HepG2 (cell line): ENCODE measurements around the gene LDLRAD4. TPM values are rescaled to one million over a fixed set of nuclear protein-coding genes. Genes with fewer than 3 reads are reported as not detected.

Experiments used
- ATAC-seq: fragments of 200-7000 bp; cut with Tn5 transposase; 3 replicates; pipeline ENCODE4 v1.9.1; 2020; ENCODE audit warnings: mild to moderate bottlenecking, moderate library complexity
- BruUV-seq: library from RNA; stranded (reverse); fragments of 400-500 nt; replicated peaks from 2 replicates; lab custom pipeline; 2021; lab: Mats Ljungman, UMichigan
- CTCF ChIA-PET: fragments of 300-600 bp; formaldehyde crosslinking; extraction: SDS; loops from one replicate; lab custom pipeline; 2021; ENCODE audit warnings: low total read pairs, inconsistent platforms, low intra/inter-chr PET ratio; lab: Yijun Ruan, JAX
- POLR2A ChIA-PET: fragments of 350-600 bp; sonication (Branson Sonifier 250); formaldehyde crosslinking; loops from one replicate; lab custom pipeline; 2020; ENCODE audit warnings: antibody characterized with exemption, inconsistent platforms; lab: Yijun Ruan, JAX
- DNase-seq: peaks from one replicate; pipeline ENCODE4 v3.0.0-alpha.2; 2015; ENCODE audit warnings: low spot score
- FAIRE-seq: peaks from 3 replicates; lab custom pipeline; 2011; peaks lifted over from hg19 to GRCh38; lab: Jason Lieb, UNC
- H2AFZ ChIP-seq: one replicate; pipeline ENCODE4 v1.6.1; 2011; ENCODE audit warnings: low read length, inconsistent platforms
- H3K27ac ChIP-seq: fragments of 300-600 bp; 3 replicates; pipeline ENCODE4 v1.8.0; 2011; ENCODE audit warnings: mixed run types, mild to moderate bottlenecking, mixed read lengths, low read length, inconsistent platforms; ENCODE audit not compliant: insufficient read depth; ENCODE audit errors: extremely low read length
- H3K27me3 ChIP-seq, 2 experiments: fragments of 200-600 bp in 1 of 2; 2 replicates in 1 of 2; 3 replicates in 1 of 2; pipeline versions ENCODE4 v1.6.0 to v1.8.0; 2011; ENCODE audit warnings: low read length in 2 of 2, mild to moderate bottlenecking in 2 of 2, moderate library complexity in 2 of 2, inconsistent platforms in 1 of 2; ENCODE audit not compliant: insufficient read depth in 2 of 2, control insufficient read depth in 1 of 2
- H3K36me3 ChIP-seq, 2 experiments: fragments of 200-600 bp in 1 of 2; replicated peaks in 1 of 2; 2 replicates in 1 of 2; 3 replicates in 1 of 2; pipeline versions ENCODE4 v1.5.1 to v1.8.0; 2011; ENCODE audit warnings: low read length in 2 of 2, inconsistent platforms in 1 of 2; ENCODE audit not compliant: insufficient read depth in 2 of 2, control insufficient read depth in 1 of 2
- H3K4me1 ChIP-seq: 2 replicates; pipeline ENCODE4 v1.5.1; 2012; ENCODE audit warnings: low read length, inconsistent platforms; ENCODE audit not compliant: insufficient read depth
- H3K4me2 ChIP-seq: 2 replicates; pipeline ENCODE4 v1.6.0; 2011; ENCODE audit warnings: low read depth, low read length, inconsistent platforms
- H3K4me3 ChIP-seq, 3 experiments: fragments of 200-600 bp in 1 of 3; sonication (generic), shearing (Covaris generic) in 1 of 3; replicated peaks in 1 of 3; 2 replicates each; pipeline ENCODE4 v1.5.1; 2011 to 2016; ENCODE audit warnings: low read length in 3 of 3, inconsistent platforms in 2 of 3, low read depth in 2 of 3, mild to moderate bottlenecking in 2 of 3, control low read depth in 1 of 3, mixed read lengths in 1 of 3; ENCODE audit not compliant: insufficient read depth in 1 of 3
- H3K79me2 ChIP-seq: one replicate; pipeline ENCODE4 v1.6.1; 2011; ENCODE audit warnings: low read length, inconsistent platforms; ENCODE audit not compliant: insufficient read depth
- H3K9ac ChIP-seq: 2 replicates; pipeline ENCODE4 v1.6.0; 2011; ENCODE audit warnings: mild to moderate bottlenecking, low read depth, low read length, inconsistent platforms; ENCODE audit not compliant: insufficient read depth
- H3K9me3 ChIP-seq: 2 replicates; pipeline ENCODE4 v1.5.1; 2012; ENCODE audit warnings: mild to moderate bottlenecking, low read length
- H4K20me1 ChIP-seq: 2 replicates; pipeline ENCODE4 v1.6.0; 2011; ENCODE audit warnings: inconsistent platforms, mild to moderate bottlenecking, low read length, moderate library complexity; ENCODE audit not compliant: insufficient read depth
- CBFB ChIP-seq: sonication (generic); formaldehyde crosslinking; IDR thresholded peaks from 2 replicates; pipeline ENCODE4 v1.4.0; 2020; ENCODE audit warnings: missing genetic modification reagents
- GFI1 ChIP-seq: sonication (generic); formaldehyde crosslinking; IDR thresholded peaks from 2 replicates; pipeline ENCODE4 v1.5.0; 2020; ENCODE audit warnings: missing genetic modification reagents, mild to moderate bottlenecking, borderline replicate concordance
- MNT ChIP-seq: fragments of 450-650 bp; IDR thresholded peaks from 2 replicates; pipeline ENCODE4 v1.6.1; 2016
- RFX5 ChIP-seq: IDR thresholded peaks from 2 replicates; pipeline ENCODE4 v1.6.1; 2011; ENCODE audit warnings: low read depth, low read length, improper control_type of control experiment
- SP140L ChIP-seq: sonication (generic); formaldehyde crosslinking; IDR thresholded peaks from 2 replicates; pipeline ENCODE4 v1.4.0; 2020; ENCODE audit warnings: missing genetic modification reagents, borderline replicate concordance
- SYNCRIP ChIP-seq: fragments of 200-400 bp; formaldehyde crosslinking; IDR thresholded peaks from 2 replicates; pipeline ENCODE4 v1.6.1; 2018; ENCODE audit warnings: mild to moderate bottlenecking, low read depth, low read length; ENCODE audit not compliant: insufficient read depth
- TFAP4 ChIP-seq: sonication (generic); IDR thresholded peaks from 2 replicates; pipeline ENCODE4 v1.6.1; 2016; ENCODE audit warnings: low read depth, borderline replicate concordance
- TGIF2 ChIP-seq: IDR thresholded peaks from 2 replicates; pipeline ENCODE4 v1.6.1; 2016; ENCODE audit warnings: control low read depth, missing compliant biosample characterization
- USF2 ChIP-seq, 2 experiments: sonication (generic) in 1 of 2; formaldehyde crosslinking in 1 of 2; IDR thresholded peaks; 2 replicates each; pipeline versions ENCODE4 v1.5.1 to v1.6.1; 2011 to 2020; ENCODE audit warnings: borderline replicate concordance in 1 of 2, low read depth in 1 of 2, low read length in 1 of 2, mild to moderate bottlenecking in 1 of 2, missing genetic modification reagents in 1 of 2, moderate library complexity in 1 of 2
- ZFYVE20 ChIP-seq: sonication (generic); formaldehyde crosslinking; IDR thresholded peaks from 2 replicates; pipeline ENCODE4 v1.8.0; 2023; ENCODE audit warnings: low read depth, mild to moderate bottlenecking, moderate library complexity, missing genetic modification reagents, borderline replicate concordance
- ZNF33B ChIP-seq: sonication (generic); formaldehyde crosslinking; IDR thresholded peaks from 2 replicates; pipeline ENCODE4 v1.5.1; 2020; ENCODE audit warnings: mild to moderate bottlenecking, missing genetic modification reagents
- ZNF747 ChIP-seq: sonication (generic); formaldehyde crosslinking; IDR thresholded peaks from 2 replicates; pipeline ENCODE4 v1.8.1; 2023; ENCODE audit warnings: missing genetic modification reagents, mild to moderate bottlenecking, borderline replicate concordance
- ZNF83 ChIP-seq: sonication (generic); formaldehyde crosslinking; IDR thresholded peaks from 2 replicates; pipeline ENCODE4 v1.4.0; 2020; ENCODE audit warnings: missing genetic modification reagents, mild to moderate bottlenecking, borderline replicate concordance
- ZSCAN5A ChIP-seq: sonication (generic); formaldehyde crosslinking; IDR thresholded peaks from 2 replicates; pipeline ENCODE4 v1.8.0; 2022; ENCODE audit warnings: mild to moderate bottlenecking, missing genetic modification reagents, borderline replicate concordance
- ZUFSP ChIP-seq: sonication (generic); formaldehyde crosslinking; IDR thresholded peaks from 2 replicates; pipeline ENCODE4 v1.9.0; 2021; ENCODE audit warnings: missing genetic modification reagents, mild to moderate bottlenecking, borderline replicate concordance
- WGBS: methylation state at CpG from one replicate; pipeline ENCODE4 v1.1.6; 2017; ENCODE audit warnings: low lambda C conversion rate; 5-methylcytosine and 5-hydroxymethylcytosine counted together
- in situ Hi-C: cut with HindIII; loops from 2 replicates; pipeline ENCODE4 v1.10.0; 2017; ENCODE audit warnings: low pct_unique_long_range_greater_than_20kb; ENCODE audit not compliant: extremely low pct_ligation_motif_present
- intact Hi-C: fragments of 100-400 bp; cut with micrococcal nuclease; formaldehyde crosslinking; loops from one replicate; pipeline ENCODE4 v1.10.0; 2022; ENCODE audit not compliant: unreplicated experiment
- polyA plus RNA-seq, 8 experiments: library from polyadenylated mRNA; depleted of rRNA in 3 of 8; stranded (reverse) in 7 of 8; unstranded in 1 of 8; fragments of >200 nt; fragmentation: Illumina TruSeq in 4 of 8; extraction: Trizol in 4 of 8; gene quantifications; 2 replicates each; pipeline versions ENCODE4 v1.2.1 to v1.2.3, GENCODE V29; 2011 to 2016; ENCODE audit warnings: low read depth in 4 of 8, missing spikeins in 1 of 8, mixed read lengths in 1 of 8; ENCODE audit not compliant: insufficient read depth in 1 of 8
- total RNA-seq, 5 experiments: library from RNA; depleted of rRNA; stranded (reverse); fragments of >200 nt; fragmentation: Illumina TruSeq; extraction: Trizol; gene quantifications; 2 replicates each; pipeline ENCODE4 v1.2.3, GENCODE V29; 2016; ENCODE audit warnings: low read depth in 1 of 5

LDLRAD4 gene
- total and polyA plus RNA-seq, 2 of the 13 experiments (the other 11 are each of a cell fraction or from before 2014, with no cell fraction given): 13.6 to 20.9 TPM

- TF ChIP-seq USF2 (IDR thresholded peaks at IDR 0.05; ENCODE audit: low read depth, low read length): no peak
- TF ChIP-seq USF2 (CRISPR knock-in tag; IDR thresholded peaks at IDR 0.05; ENCODE audit: borderline replicate concordance): no peak
- TF ChIP-seq SP140L (CRISPR knock-in tag): no peak
- TF ChIP-seq ZUFSP (CRISPR knock-in tag): no peak
- TF ChIP-seq TGIF2: no peak
- TF ChIP-seq ZNF747 (CRISPR knock-in tag): no peak
- TF ChIP-seq CBFB (CRISPR knock-in tag): no peak
These were observed 328.1 kb downstream of the LDLRAD4 start (continued) for GRCh38 chr18:13546638-13547037.

- Histone ChIP-seq H3K27me3 (no peaks in the 10 kb centered on the region), H3K79me2 (no peaks in the 10 kb centered on the region), H4K20me1 (no peaks in the 10 kb centered on the region), H3K9me3 (no peaks in the 10 kb centered on the region), H3K4me2 (no peak overlapping the region), H3K9ac (no peak overlapping the region), H3K27ac (no peak overlapping the region), H3K4me3 (no peak overlapping the region), H3K36me3 (no peaks in the 10 kb centered on the region), H3K4me1 (peaks cover 50% of the 10 kb centered on the region), H2AFZ (no peak overlapping the region)
- intact Hi-C loops: loop anchor here (10.0 kb wide), 1 partner anchor 213 kb away; no protein-coding TSS in a partner anchor
- ChIA-PET CTCF (no interaction called here), POLR2A (no interaction called here)
- 80% methylated on average over 5 of the region's 10 CpGs for WGBS
- no TSS peak for BruUV-seq
- in situ Hi-C loops: no loop called here
- DNase-seq: no peak
- no peak for ATAC-seq
- no peak for FAIRE-seq
- TF ChIP-seq GFI1: no peak
- no peak for TF ChIP-seq RFX5
- no peak for TF ChIP-seq ZFYVE20
- TF ChIP-seq ZNF83: no peak
- no peak for TF ChIP-seq SYNCRIP
- no peak for TF ChIP-seq ZNF33B (CRISPR knock-in tag)
- no peak for TF ChIP-seq TFAP4
- no peak for TF ChIP-seq MNT
- no peak for TF ChIP-seq ZSCAN5A (CRISPR knock-in tag)
These were observed 328.8 kb downstream of the LDLRAD4 start for GRCh38 chr18:13547347-13547746.
